Transverse colon (tissue), 1 donor: ENCODE data around the gene FARSA.

Experiments
- EP300 ChIP-seq: sonication (generic); formaldehyde crosslinking; IDR thresholded peaks from one replicate; pipeline ENCODE4 v1.6.1; 2017; ENCODE audit warnings: antibody characterized with exemption, low read depth
- POLR2A ChIP-seq: fragments of 450-650 bp; IDR thresholded peaks from one replicate; pipeline ENCODE4 v1.6.1; 2016; ENCODE audit warnings: antibody characterized with exemption, mild to moderate bottlenecking, moderate library complexity

DNA sequence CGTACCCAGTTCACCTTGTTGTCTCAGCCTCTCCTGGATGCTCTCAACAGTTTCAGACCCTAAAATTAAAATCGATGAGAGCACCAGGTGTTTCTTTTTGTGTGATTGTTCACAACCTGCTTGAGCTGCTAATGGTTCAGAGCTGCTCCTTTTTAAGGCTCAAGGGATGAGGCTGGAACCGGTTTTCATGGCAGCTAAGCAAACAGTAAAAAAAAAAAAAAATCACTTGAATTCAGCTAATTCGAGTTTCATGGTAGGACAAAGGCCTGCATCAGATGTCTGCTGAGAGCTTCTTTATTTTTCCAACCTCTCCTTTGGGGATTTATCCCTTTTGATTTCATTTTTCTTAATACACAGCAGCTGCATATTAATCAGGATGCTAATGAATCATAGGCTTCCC, 20.9 kb downstream of the FARSA start:
- TF ChIP-seq EP300 (no peak), POLR2A (no peak)
